Progenitor cell of endocrine pancreas (in vitro differentiated cells): ENCODE data around the gene FAXC. TPM values are rescaled to one million over a fixed set of nuclear protein-coding genes. Genes with fewer than 3 reads are reported as not detected.

Source experiments
- DNase-seq: peaks from one replicate; pipeline ENCODE4 v3.0.0; 2021; ENCODE audit warnings: low spot score; ENCODE audit not compliant: unreplicated experiment
- H3K27ac Mint-ChIP-seq: 2 replicates; pipeline ENCODE4 v1.8.0; 2021; ENCODE audit warnings: mild to moderate bottlenecking, moderate library complexity, mixed read lengths
- H3K27me3 Mint-ChIP-seq: 2 replicates; pipeline ENCODE4 v1.8.0; 2021; ENCODE audit warnings: mixed read lengths
- H3K36me3 Mint-ChIP-seq: 2 replicates; pipeline ENCODE4 v1.8.0; 2022; ENCODE audit warnings: mixed read lengths; ENCODE audit not compliant: insufficient read depth
- H3K4me1 Mint-ChIP-seq: 2 replicates; pipeline ENCODE4 v1.8.0; 2021; ENCODE audit warnings: low read depth, mixed read lengths
- H3K4me3 Mint-ChIP-seq: 2 replicates; pipeline ENCODE4 v1.8.0; 2021; ENCODE audit warnings: low read depth, mild to moderate bottlenecking, moderate library complexity, mixed read lengths
- H3K9me3 Mint-ChIP-seq: 2 replicates; pipeline ENCODE4 v1.8.0; 2021; ENCODE audit warnings: low read depth, mixed read lengths
- CTCF ChIP-seq: fragments of 200-600 bp; sonication (generic); IDR thresholded peaks from one replicate; pipeline ENCODE4 v1.5.0; 2021; ENCODE audit warnings: antibody characterized with exemption, mild to moderate bottlenecking; ENCODE audit not compliant: unreplicated experiment
- total RNA-seq: library from RNA; stranded (reverse); gene quantifications from 2 replicates; pipeline ENCODE4 v1.2.1, GENCODE V29; 2021

Gene FAXC
- total RNA-seq, 1 donor from 2014 or later = 20.7 TPM

DNA sequence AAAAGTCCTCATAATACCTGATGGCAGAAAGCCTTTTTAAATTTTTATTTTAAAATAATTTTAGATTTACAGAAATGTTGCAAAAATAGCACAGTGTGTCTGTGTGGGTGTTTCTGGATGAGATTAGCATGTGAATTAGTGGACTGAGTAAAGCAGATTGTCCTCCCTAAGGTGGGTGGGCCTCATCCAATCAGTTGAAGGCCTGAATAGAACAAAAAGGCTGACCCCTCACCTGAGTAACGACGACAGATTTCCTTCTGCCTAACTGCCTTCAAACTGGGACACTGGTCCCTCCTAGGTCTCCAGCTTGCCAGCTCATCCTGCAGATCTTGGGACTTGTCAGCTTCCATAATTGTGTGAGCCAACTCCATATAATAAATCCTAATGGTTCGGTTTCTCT is 54.2 kb downstream of the FAXC start:
- H3K4me1 Mint-ChIP-seq = no peaks in the 10 kb centered on the region
- H3K9me3 Mint-ChIP-seq = no peaks in the 10 kb centered on the region
- DNase-seq = no peak
- H3K27ac Mint-ChIP-seq = no peak overlapping the region
- H3K27me3 Mint-ChIP-seq = no peaks in the 10 kb centered on the region
- H3K36me3 Mint-ChIP-seq = peaks cover 4% of the 10 kb centered on the region
- no peak overlapping the region for H3K4me3 Mint-ChIP-seq
- TF ChIP-seq CTCF = no peak

GRCh38 chr6:99294786-99295185 is 54.7 kb downstream of the FAXC start:
- Mint-ChIP-seq H3K36me3 (peaks cover 4% of the 10 kb centered on the region), H3K27me3 (no peaks in the 10 kb centered on the region), H3K4me3 (no peak overlapping the region), H3K9me3 (no peaks in the 10 kb centered on the region), H3K4me1 (no peaks in the 10 kb centered on the region), H3K27ac (no peak overlapping the region)
- DNase-seq = no peak
- no peak for TF ChIP-seq CTCF

DNA sequence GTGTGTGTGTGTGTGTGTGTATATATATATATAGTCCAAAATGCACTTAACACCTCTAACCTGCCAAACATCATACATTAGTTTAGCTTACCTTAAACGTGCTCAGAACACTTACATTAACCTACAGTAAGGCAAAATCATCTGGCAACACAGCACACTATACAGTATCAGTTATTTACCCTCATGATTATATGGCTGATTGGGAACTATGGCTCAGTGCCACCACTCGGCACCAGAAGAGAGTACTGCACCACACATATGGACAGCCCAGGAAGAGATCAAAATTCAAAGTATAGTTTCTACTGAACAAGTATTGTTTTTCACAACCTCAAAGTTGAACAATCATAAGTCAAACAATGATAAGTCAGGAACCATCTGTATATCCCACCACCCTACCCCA is 59.8 kb downstream of the FAXC start:
- Mint-ChIP-seq H3K27ac (no peak overlapping the region), H3K4me3 (no peak overlapping the region), H3K9me3 (no peaks in the 10 kb centered on the region), H3K27me3 (no peaks in the 10 kb centered on the region), H3K4me1 (no peaks in the 10 kb centered on the region), H3K36me3 (peaks cover 4% of the 10 kb centered on the region)
- DNase-seq = no peak
- no peak for TF ChIP-seq CTCF

- no peak for DNase-seq
- H3K4me1 Mint-ChIP-seq = no peaks in the 10 kb centered on the region
- H3K36me3 Mint-ChIP-seq = peaks cover 4% of the 10 kb centered on the region
- H3K27ac Mint-ChIP-seq = no peak overlapping the region
- H3K27me3 Mint-ChIP-seq = no peaks in the 10 kb centered on the region
- no peaks in the 10 kb centered on the region for H3K9me3 Mint-ChIP-seq
- H3K4me3 Mint-ChIP-seq = no peak overlapping the region
- TF ChIP-seq CTCF = no peak
Observed at GRCh38 chr6:99288668-99289067, 60.8 kb downstream of the FAXC start.

GRCh38 chr6:99287523-99287922 is 62.0 kb downstream of the FAXC start:
- DNase-seq = no peak
- H3K27ac Mint-ChIP-seq = no peak overlapping the region
- H3K27me3 Mint-ChIP-seq = no peaks in the 10 kb centered on the region
- no peak for TF ChIP-seq CTCF
- H3K36me3 Mint-ChIP-seq = peaks cover 4% of the 10 kb centered on the region
- H3K4me3 Mint-ChIP-seq = no peak overlapping the region
- no peaks in the 10 kb centered on the region for H3K9me3 Mint-ChIP-seq
- no peaks in the 10 kb centered on the region for H3K4me1 Mint-ChIP-seq
